Upper lobe of left lung (tissue), 6 donors: ENCODE data around the gene R3HDM2. TPM values are rescaled to one million over a fixed set of nuclear protein-coding genes. Genes with fewer than 3 reads are reported as not detected.
A peak's percentile ranks its signal among the peaks of the same experiment; 100 is the strongest.

Source experiments
- ATAC-seq, 2 donors: fragments of 200-7000 bp; cut with Tn5 transposase; one replicate each; pipeline ENCODE4 v1.9.1; 2022; ENCODE audit warnings: mild to moderate bottlenecking in 2 of 2, moderate library complexity in 2 of 2; ENCODE audit not compliant: low FRiP score in 2 of 2
- DNase-seq, 2 donors: peaks; one replicate each; pipeline ENCODE4 v3.0.0-alpha.2; 2019 to 2020
- H3K27ac ChIP-seq, 4 donors: fragments of 200-600 bp; sonication (generic); one replicate each; pipeline ENCODE4 v1.5.1; 2016 to 2019
- H3K27me3 ChIP-seq, 4 donors: fragments of 200-600 bp; sonication (generic); one replicate each; pipeline ENCODE4 v1.5.1; 2017 to 2019
- H3K36me3 ChIP-seq, 4 donors: fragments of 200-600 bp; sonication (generic); one replicate each; pipeline ENCODE4 v1.5.1; 2016 to 2019
- H3K4me1 ChIP-seq, 4 donors: fragments of 200-600 bp; sonication (generic); one replicate each; pipeline ENCODE4 v1.5.1; 2018 to 2019
- H3K4me3 ChIP-seq, 4 donors: fragments of 200-600 bp; sonication (generic); one replicate each; pipeline ENCODE4 v1.5.1; 2017 to 2019; ENCODE audit warnings: mild to moderate bottlenecking in 2 of 4, moderate library complexity in 1 of 4
- H3K9me3 ChIP-seq, 4 donors: fragments of 200-600 bp; sonication (generic); one replicate each; pipeline ENCODE4 v1.5.1; 2018 to 2019
- CTCF ChIP-seq, 6 experiments: fragments of 450-650 bp in 4 of 6; fragments of 200-600 bp in 2 of 6; sonication (generic) in 2 of 6; IDR thresholded peaks; one replicate each; pipeline ENCODE4 v1.5.1; 2016 to 2019; ENCODE audit warnings: antibody characterized with exemption in 6 of 6
- EP300 ChIP-seq, 4 donors: sonication (generic); formaldehyde crosslinking; IDR thresholded peaks; one replicate each; pipeline ENCODE4 v1.5.1; 2017; ENCODE audit warnings: antibody characterized with exemption in 4 of 4, control low read depth in 2 of 4
- POLR2A ChIP-seq, 4 donors: fragments of 450-650 bp; IDR thresholded peaks; one replicate each; pipeline ENCODE4 v1.5.1; 2016 to 2017; ENCODE audit warnings: antibody characterized with exemption in 4 of 4, mild to moderate bottlenecking in 2 of 4
- POLR2AphosphoS5 ChIP-seq, 2 donors: sonication (generic); formaldehyde crosslinking; IDR thresholded peaks; one replicate each; pipeline ENCODE4 v1.5.1; 2017; ENCODE audit warnings: antibody characterized with exemption in 2 of 2
- WGBS, 2 donors: methylation state at CpG; one replicate each; pipeline ENCODE4 v1.1.5; 2017 to 2018; 5-methylcytosine and 5-hydroxymethylcytosine counted together
- total RNA-seq, 6 donors: library from RNA; depleted of rRNA in 4 of 6; stranded (reverse); fragments of >200 nt in 4 of 6; gene quantifications; one replicate each; pipeline versions ENCODE4 v1.1.0 to v1.2.1, GENCODE V29; 2016 to 2021
- donor health status: DM: no; HTN: no; CAD: no; lungs with moderate emphysema.
- donor health status: DM: no; HTN: yes; CAD: no; lungs with severe emphysema.

Gene R3HDM2
- total RNA-seq, 6 donors from 2014 or later, result 39.2 to 94.3 (median 59.2) TPM

GRCh38 chr12:57390174-57390573, 40.7 kb downstream of the R3HDM2 start:
- no peaks in the 10 kb centered on the region for H3K9me3 ChIP-seq
- no peak for DNase-seq
- H3K4me1 ChIP-seq, result no peaks in the 10 kb centered on the region
- ATAC-seq, result no peak
- H3K36me3 ChIP-seq, result peaks cover 8 to 33% (median 15%) of the 10 kb centered on the region in 4 donors
- H3K4me3 ChIP-seq, result no peak overlapping the region
- 95 to 97% methylated on average over 2 of the region's 2 CpGs for WGBS, 2 donors
- H3K27ac ChIP-seq, result no peak overlapping the region
- TF ChIP-seq CTCF (IDR thresholded peaks at IDR 0.05) (no peak), POLR2AphosphoS5 (IDR thresholded peaks at IDR 0.05) (no peak), POLR2A (IDR thresholded peaks at IDR 0.05) (no peak), EP300 (IDR thresholded peaks at IDR 0.05) (no peak)
- H3K27me3 ChIP-seq, result no peaks in the 10 kb centered on the region

GRCh38 chr12:57389033-57389432, 41.8 kb downstream of the R3HDM2 start:
- H3K9me3 ChIP-seq, result no peaks in the 10 kb centered on the region
- TF ChIP-seq POLR2A (IDR thresholded peaks at IDR 0.05) (no peak), POLR2AphosphoS5 (IDR thresholded peaks at IDR 0.05) (no peak), EP300 (IDR thresholded peaks at IDR 0.05) (no peak), CTCF (IDR thresholded peaks at IDR 0.05) (no peak)
- H3K27ac ChIP-seq, result no peak overlapping the region
- H3K36me3 ChIP-seq, result peaks cover 3 to 23% (median 10%) of the 10 kb centered on the region in 4 donors
- no peaks in the 10 kb centered on the region for H3K4me1 ChIP-seq
- no peak overlapping the region for H3K4me3 ChIP-seq
- DNase-seq (no peak), ATAC-seq (no peak)
- no peaks in the 10 kb centered on the region for H3K27me3 ChIP-seq
- 63 to 65% methylated on average over 3 of the region's 3 CpGs for WGBS, 2 donors

- DNase-seq (no peak), ATAC-seq (no peak)
- WGBS, 2 donors, result 97% methylated on average over 5 of the region's 5 CpGs
- Histone ChIP-seq H3K4me1 (no peaks in the 10 kb centered on the region), H3K27ac (no peak overlapping the region), H3K27me3 (no peaks in the 10 kb centered on the region), H3K4me3 (no peak overlapping the region), H3K9me3 (no peaks in the 10 kb centered on the region), H3K36me3 (peaks cover 0 to 20% (median 8%) of the 10 kb centered on the region in 4 donors)
- no peak for TF ChIP-seq POLR2AphosphoS5 (IDR thresholded peaks at IDR 0.05)
Observed at GRCh38 chr12:57388425-57388824, 42.4 kb downstream of the R3HDM2 start.

GRCh38 chr12:57386187-57386720, 44.6 kb downstream of the R3HDM2 start:
- WGBS, 2 donors, result 90 to 97% methylated on average over 2 to 23 of the region's 33 CpGs
- H3K9me3 ChIP-seq, result no peaks in the 10 kb centered on the region
- H3K36me3 ChIP-seq, result peaks cover 0 to 10% (median 8%) of the 10 kb centered on the region in 4 donors
- TF ChIP-seq EP300 (IDR thresholded peaks at IDR 0.05), result no peak
- no peak for TF ChIP-seq CTCF (IDR thresholded peaks at IDR 0.05)
- TF ChIP-seq POLR2AphosphoS5 (IDR thresholded peaks at IDR 0.05), result no peak
- TF ChIP-seq POLR2A (IDR thresholded peaks at IDR 0.05), result no peak
- H3K4me1 ChIP-seq, result no peaks in the 10 kb centered on the region
- no peak overlapping the region for H3K4me3 ChIP-seq
- ATAC-seq (no peak), DNase-seq (peak in 1 of 2 donors; percentile 75)
- H3K27ac ChIP-seq, result no peak overlapping the region
- H3K27me3 ChIP-seq, result no peaks in the 10 kb centered on the region

- 100% methylated on average over 3 of the region's 3 CpGs for WGBS, 2 donors
- H3K4me1 ChIP-seq, result no peaks in the 10 kb centered on the region
- H3K36me3 ChIP-seq, result peaks cover 0 to 10% (median 7%) of the 10 kb centered on the region in 4 donors
- no peak overlapping the region for H3K4me3 ChIP-seq
- H3K27me3 ChIP-seq, result no peaks in the 10 kb centered on the region
- TF ChIP-seq EP300 (IDR thresholded peaks at IDR 0.05) (no peak), POLR2A (IDR thresholded peaks at IDR 0.05) (no peak), POLR2AphosphoS5 (IDR thresholded peaks at IDR 0.05) (no peak), CTCF (IDR thresholded peaks at IDR 0.05) (no peak)
- DNase-seq (no peak), ATAC-seq (no peak)
- H3K27ac ChIP-seq, result no peak overlapping the region
- no peaks in the 10 kb centered on the region for H3K9me3 ChIP-seq
Observed at GRCh38 chr12:57385586-57385985, 45.3 kb downstream of the R3HDM2 start.
